IPS-11a (cell line): Measurements from ENCODE around the gene CCDC73.
"Not testable (repeated sequence)": the region's sequence is repeated elsewhere in the genome, so short reads cannot be mapped to it uniquely, and the experiment has no call there.

Experiments
- H3K4me3 ChIP-seq: one replicate; pipeline ENCODE4 v1.5.1; 2013; ENCODE audit warnings: low read depth, low read length, control low read depth

The CCDC73 gene

GRCh38 chr11:32794439-32794838 lies at the start of gene CCDC73:
CCDC73 (minus strand) TSS chr11:32794662; CDS start chr11:32760243, 34,419 bp downstream.
- H3K4me3 ChIP-seq, result no peak within 1 kb of the TSS

- H3K4me3 ChIP-seq, result no peak overlapping the region
Observed at GRCh38 chr11:32843544-32843943, 49.1 kb upstream of the CCDC73 start.

GRCh38 chr11:32840587-32840986 lies 46.1 kb upstream of the CCDC73 start:
- H3K4me3 ChIP-seq, result no peak overlapping the region

- no peak overlapping the region for H3K4me3 ChIP-seq
Observed at GRCh38 chr11:32839308-32839707, 44.8 kb upstream of the CCDC73 start.

GRCh38 chr11:32838505-32839274 lies 44.2 kb upstream of the CCDC73 start:
- H3K4me3 ChIP-seq, result no peak overlapping the region

- no peak overlapping the region for H3K4me3 ChIP-seq
Observed at GRCh38 chr11:32836946-32837345, 42.5 kb upstream of the CCDC73 start.

GRCh38 chr11:32833921-32834320 lies 39.5 kb upstream of the CCDC73 start:
- H3K4me3 ChIP-seq, result no peak overlapping the region

GRCh38 chr11:32831221-32831620 lies 36.8 kb upstream of the CCDC73 start:
- H3K4me3 ChIP-seq, result no peak overlapping the region

GRCh38 chr11:32830796-32831195 lies 36.3 kb upstream of the CCDC73 start:
- no peak overlapping the region for H3K4me3 ChIP-seq

GRCh38 chr11:32830413-32830738 lies 35.9 kb upstream of the CCDC73 start:
- peak overlapping the region; percentile 56 for H3K4me3 ChIP-seq

- peak within 1 kb of the TSS; percentile 56 for H3K4me3 ChIP-seq
Observed at GRCh38 chr11:32829680-32830412, 35.4 kb upstream of the CCDC73 start, which contains the start of gene PRRG4. PRRG4 (plus strand) TSS chr11:32829927; CDS start chr11:32830530, 603 bp downstream.

- peak overlapping the region; percentile 56 for H3K4me3 ChIP-seq
Observed at GRCh38 chr11:32829157-32829679, 34.8 kb upstream of the CCDC73 start.

- H3K4me3 ChIP-seq, result no peak overlapping the region
Observed at GRCh38 chr11:32827276-32827675, 32.8 kb upstream of the CCDC73 start.

- no peak overlapping the region for H3K4me3 ChIP-seq
Observed at GRCh38 chr11:32826113-32826512, 31.7 kb upstream of the CCDC73 start.

- not testable (repeated sequence) for H3K4me3 ChIP-seq
Observed at GRCh38 chr11:32823617-32824016, 29.2 kb upstream of the CCDC73 start.

- H3K4me3 ChIP-seq, result no peak overlapping the region
Observed at GRCh38 chr11:32821917-32822560, 27.6 kb upstream of the CCDC73 start.

GRCh38 chr11:32821517-32821916 lies 27.1 kb upstream of the CCDC73 start:
- no peak overlapping the region for H3K4me3 ChIP-seq

- H3K4me3 ChIP-seq, result no peak overlapping the region
Observed at GRCh38 chr11:32820497-32820896, 26.0 kb upstream of the CCDC73 start.

GRCh38 chr11:32819187-32819586 lies 24.7 kb upstream of the CCDC73 start:
- no peak overlapping the region for H3K4me3 ChIP-seq

GRCh38 chr11:32817852-32818183 lies 23.4 kb upstream of the CCDC73 start:
- no peak overlapping the region for H3K4me3 ChIP-seq

GRCh38 chr11:32817181-32817851 lies 22.9 kb upstream of the CCDC73 start:
- H3K4me3 ChIP-seq, result no peak overlapping the region
